GM12878 (cell line): ENCODE measurements around the gene PRG3.
"Not testable (repeated sequence)": the region's sequence is repeated elsewhere in the genome, so short reads cannot be mapped to it uniquely, and the experiment has no call there.

ENCODE experiments used
- CTCF ChIP-seq, 3 experiments: IDR thresholded peaks in 2 of 3; conservative IDR thresholded peaks in 1 of 3; 2 replicates each; pipeline ENCODE4 v1.5.1; 2011; ENCODE audit warnings: low read depth in 3 of 3, low read length in 3 of 3, mild to moderate bottlenecking in 3 of 3, control low read depth in 2 of 3, moderate library complexity in 2 of 3, inconsistent platforms in 1 of 3, mixed read lengths in 1 of 3; ENCODE audit not compliant: control insufficient read depth in 2 of 3, insufficient read depth in 1 of 3; ENCODE audit errors: extremely low read depth in 1 of 3
- EP300 ChIP-seq, 2 experiments: fragments of 150-350 bp in 1 of 2; IDR thresholded peaks; 2 replicates each; pipeline ENCODE4 v1.6.1; 2011 to 2012; ENCODE audit warnings: low read depth in 2 of 2, low read length in 2 of 2, borderline replicate concordance in 1 of 2, improper control_type of control experiment in 1 of 2, inconsistent platforms in 1 of 2; ENCODE audit not compliant: control insufficient read depth in 1 of 2
- LARP7 ChIP-seq: fragments of 450-650 bp; IDR thresholded peaks from 2 replicates; pipeline ENCODE4 v1.6.1; 2017; ENCODE audit warnings: mild to moderate bottlenecking
- NFXL1 ChIP-seq: fragments of 450-650 bp; IDR thresholded peaks from 2 replicates; pipeline ENCODE4 v1.6.1; 2017; ENCODE audit warnings: antibody characterized with exemption, mild to moderate bottlenecking, borderline replicate concordance
- POLR2A ChIP-seq: IDR thresholded peaks from 2 replicates; pipeline ENCODE4 v1.6.1; 2011; ENCODE audit warnings: low read depth, mild to moderate bottlenecking, low read length
- SUPT20H ChIP-seq: IDR thresholded peaks from 2 replicates; pipeline ENCODE4 v1.6.1; 2011; ENCODE audit warnings: low read depth, mild to moderate bottlenecking, low read length, moderate library complexity, borderline replicate concordance; ENCODE audit not compliant: control insufficient read depth
- USF2 ChIP-seq: IDR thresholded peaks from 2 replicates; pipeline ENCODE4 v1.6.1; 2011; ENCODE audit warnings: low read depth, low read length, improper control_type of control experiment, borderline replicate concordance

GRCh38 chr11:57336856-57337255 lies 44.1 kb downstream of the PRG3 start:
- not testable (repeated sequence) for TF ChIP-seq EP300 (IDR thresholded peaks at IDR 0.05; ENCODE audit: borderline replicate concordance in 1 of 2, control insufficient read depth in 1 of 2, low read depth in 2 of 2, low read length in 2 of 2); USF2; POLR2A; NFXL1; CTCF (IDR thresholded peaks at IDR 0.05 in 2 of 3, conservative IDR thresholded peaks at IDR 0.05 in 1 of 3; ENCODE audit: control insufficient read depth in 2 of 3, extremely low read depth in 1 of 3, insufficient read depth in 1 of 3, low read depth in 3 of 3, low read length in 3 of 3); SUPT20H; LARP7
